HG03520 (cell line): ENCODE measurements around the gene PINLYP.

ENCODE experiments used
- ATAC-seq: cut with Tn5 transposase; IDR thresholded peaks from one replicate; pipeline ENCODE4 v1.9.1; 2021; ENCODE audit warnings: mild to moderate bottlenecking, moderate library complexity; ENCODE audit not compliant: unreplicated experiment

PINLYP gene

DNA sequence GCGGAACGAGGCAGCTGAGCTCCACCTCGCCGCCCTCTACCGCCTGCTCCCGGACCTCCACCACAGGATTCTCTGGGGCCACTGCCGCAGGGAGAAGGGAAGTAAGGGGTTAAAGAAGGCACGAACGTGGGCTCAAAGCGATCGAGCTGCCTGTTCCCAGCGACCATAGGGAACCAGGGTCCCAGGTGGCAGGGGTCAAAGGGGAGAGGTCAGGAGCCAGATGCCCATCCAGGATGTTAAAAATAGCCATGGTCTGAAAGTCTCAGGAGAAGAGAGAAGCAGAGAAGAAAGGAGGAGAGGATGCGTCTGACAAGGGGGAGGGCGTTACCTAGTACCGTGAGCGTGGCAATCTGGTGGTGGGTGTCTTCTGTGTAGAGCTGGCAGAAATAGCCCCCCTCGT is 51.2 kb downstream of the PINLYP start:
- ATAC-seq = no peak

- no peak for ATAC-seq
These were observed 53.2 kb downstream of the PINLYP start for GRCh38 chr19:43628646-43629326.

DNA sequence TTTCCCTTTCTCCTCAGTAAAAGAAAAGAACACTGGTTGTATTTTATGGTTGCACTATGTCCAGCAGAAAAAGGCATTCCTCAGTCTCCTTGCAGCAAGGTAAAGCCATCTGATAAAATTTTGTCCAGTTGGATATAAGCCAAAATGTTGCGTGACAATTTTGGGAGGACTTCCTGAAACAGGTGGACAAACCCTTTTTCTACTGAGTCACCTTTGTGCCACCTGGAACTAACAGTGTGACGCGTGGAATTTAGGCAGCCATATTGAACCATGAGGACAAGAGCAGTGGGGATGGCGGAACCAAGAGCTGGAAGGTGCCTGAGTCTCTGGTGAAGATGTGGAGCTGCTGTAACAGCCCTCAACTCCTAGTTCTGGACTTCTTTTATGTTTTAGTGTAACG is 55.9 kb downstream of the PINLYP start:
- ATAC-seq = no peak
